ENCODE results near the gene TPSB2.
A peak's percentile ranks its signal among the peaks of the same experiment; 100 is the strongest.

The TPSB2 gene

DNA sequence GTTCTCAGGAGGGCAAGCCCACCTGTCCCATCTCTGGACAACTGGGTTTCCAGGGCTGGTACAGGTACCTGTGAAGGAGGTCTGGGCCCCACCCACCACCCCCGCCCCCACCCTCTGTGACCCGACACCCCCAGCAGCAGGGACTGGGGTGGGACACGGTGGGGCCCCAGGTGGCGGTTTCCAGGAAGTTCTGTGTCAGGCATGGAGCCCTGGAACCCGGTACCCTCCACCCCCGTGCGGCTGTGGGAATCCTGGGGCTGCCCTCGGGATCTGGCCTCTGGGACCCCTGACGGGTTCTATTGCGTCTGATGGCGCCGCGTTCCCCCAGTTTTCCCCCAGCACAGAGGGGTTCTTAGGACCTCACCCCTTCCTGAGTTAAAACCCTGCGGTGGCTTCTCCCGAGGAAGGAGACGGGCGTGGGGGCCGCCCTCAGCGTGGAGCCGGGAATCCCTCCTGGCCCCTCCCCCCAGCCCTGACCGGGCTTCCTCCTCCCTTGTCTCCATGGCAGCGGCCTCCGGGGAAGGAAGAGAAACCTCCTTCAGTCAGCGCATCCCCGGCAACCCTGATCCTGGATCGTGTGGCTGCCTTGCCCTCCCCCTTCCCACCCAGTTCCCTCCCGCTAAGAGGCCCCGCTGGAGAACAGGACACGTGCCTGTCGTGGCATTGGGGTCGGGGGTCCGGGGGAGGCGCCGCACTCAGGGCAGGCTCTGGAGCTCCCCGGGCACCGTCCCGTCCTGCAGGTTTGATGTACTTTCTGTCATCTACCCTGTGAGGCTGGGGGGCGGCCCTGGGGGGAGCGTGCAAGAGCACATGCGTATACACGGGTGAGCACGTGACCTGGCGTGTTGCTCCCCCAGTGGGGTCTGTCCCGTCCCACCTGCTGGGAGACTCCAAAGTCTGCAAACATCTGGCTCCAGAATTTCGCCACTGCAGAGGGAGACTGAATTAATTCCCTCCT is 46.8 kb downstream of the TPSB2 start:
- no peak overlapping the region for H3K9ac ChIP-seq (ENCODE audit: low read depth, low read length)
- H3K36me3 ChIP-seq (ENCODE audit: insufficient read depth, low read length): no peaks in the 10 kb centered on the region
- peak overlapping the region; percentile 78 for H3K4me2 ChIP-seq (ENCODE audit: low read length)
- no peaks in the 10 kb centered on the region for H3K9me3 ChIP-seq (replicated peaks; ENCODE audit: low read length)
- H3K4me3 ChIP-seq (ENCODE audit: low read length): no peak overlapping the region
- peaks cover 22% of the 10 kb centered on the region for H3K4me1 ChIP-seq (ENCODE audit: control insufficient read depth, insufficient read depth, low read length)
- H3K27me3 ChIP-seq (ENCODE audit: control insufficient read depth, insufficient read depth, low read length): peaks cover 27% of the 10 kb centered on the region

DNA sequence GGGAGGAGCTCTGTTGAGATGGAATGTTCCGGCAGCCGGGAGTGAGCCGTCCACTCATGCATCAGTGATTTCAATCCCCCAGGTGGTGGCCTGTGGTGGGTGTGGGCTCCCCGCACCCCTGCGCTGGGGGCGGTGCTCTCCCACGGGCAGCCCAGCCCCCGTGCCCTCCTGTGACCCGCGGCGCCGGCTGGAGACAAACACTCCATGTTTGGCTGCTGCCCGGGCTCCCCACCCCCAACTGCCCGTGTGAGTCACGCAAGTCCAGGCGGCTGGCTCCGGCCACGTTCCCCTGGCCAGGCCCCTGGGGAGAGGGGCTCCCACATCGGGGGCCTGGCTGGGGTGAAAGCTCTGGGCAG is 47.7 kb downstream of the TPSB2 start:
- Histone ChIP-seq H3K36me3 (ENCODE audit: insufficient read depth, low read length) (no peaks in the 10 kb centered on the region), H3K4me3 (ENCODE audit: low read length) (peak overlapping the region; percentile 52), H3K9ac (ENCODE audit: low read depth, low read length) (peak overlapping the region; percentile 35)

DNA sequence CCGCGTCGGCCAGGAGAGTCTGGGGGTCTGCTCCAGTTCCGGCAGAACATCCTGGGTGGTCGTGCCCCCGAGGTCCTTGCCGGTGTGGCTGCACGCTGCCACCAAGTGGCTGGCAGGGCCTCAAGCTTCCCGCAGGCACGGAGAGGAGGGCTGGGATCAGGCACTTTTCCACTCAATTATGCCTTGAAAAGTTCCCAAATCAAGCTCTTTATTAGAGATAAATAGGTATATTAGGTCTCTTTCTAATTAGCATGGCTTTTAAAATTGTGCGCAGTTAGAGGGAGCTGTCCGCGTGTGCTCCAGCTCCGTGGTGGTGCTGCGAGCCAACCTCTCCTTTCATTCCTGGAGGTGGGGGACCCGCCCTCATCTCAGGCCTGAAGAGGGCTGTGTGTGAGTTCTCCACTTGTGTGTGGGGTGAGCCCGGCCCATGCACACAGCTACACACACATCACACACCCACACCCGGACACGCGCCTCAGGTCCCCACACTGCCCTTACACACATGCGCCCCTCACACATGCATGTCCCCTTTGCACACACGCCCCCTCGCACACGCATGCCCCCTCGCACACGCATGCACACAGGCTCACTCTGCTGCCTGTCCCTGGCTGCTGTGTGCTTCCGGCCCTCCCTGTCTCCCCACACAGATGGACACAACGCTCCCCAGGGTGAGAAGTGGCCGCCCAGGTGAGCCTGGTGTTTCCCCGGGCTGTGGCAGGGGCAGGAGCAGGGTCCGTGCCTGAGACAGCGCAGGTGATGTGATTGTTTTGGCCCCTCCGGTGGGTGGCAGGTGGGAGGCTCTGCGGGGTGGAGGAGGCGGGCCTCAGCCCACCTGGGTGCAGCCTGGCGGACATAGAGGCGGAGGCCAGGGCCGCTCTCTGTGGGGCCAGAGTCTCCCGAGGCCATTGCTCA is 48.3 kb downstream of the TPSB2 start:
- H3K4me2 ChIP-seq (ENCODE audit: low read length): peak overlapping the region; percentile 78
- H3K9ac ChIP-seq (ENCODE audit: low read depth, low read length): no peak overlapping the region
- no peaks in the 10 kb centered on the region for H3K36me3 ChIP-seq (ENCODE audit: insufficient read depth, low read length)
- peaks cover 22% of the 10 kb centered on the region for H3K4me1 ChIP-seq (ENCODE audit: control insufficient read depth, insufficient read depth, low read length)
- H3K4me3 ChIP-seq (ENCODE audit: low read length): peak overlapping the region; percentile 52
- H3K27me3 ChIP-seq (ENCODE audit: control insufficient read depth, insufficient read depth, low read length): peaks cover 28% of the 10 kb centered on the region
- H3K9me3 ChIP-seq (replicated peaks; ENCODE audit: low read length): no peaks in the 10 kb centered on the region

More for the DNA sequence above, 47.7 kb downstream of the TPSB2 start:
- Histone ChIP-seq H3K4me1 (ENCODE audit: control insufficient read depth, insufficient read depth, low read length) (peaks cover 22% of the 10 kb centered on the region), H3K9me3 (replicated peaks; ENCODE audit: low read length) (no peaks in the 10 kb centered on the region), H3K4me2 (ENCODE audit: low read length) (peak overlapping the region; percentile 78), H3K27me3 (ENCODE audit: control insufficient read depth, insufficient read depth, low read length) (peaks cover 23% of the 10 kb centered on the region)

DNA sequence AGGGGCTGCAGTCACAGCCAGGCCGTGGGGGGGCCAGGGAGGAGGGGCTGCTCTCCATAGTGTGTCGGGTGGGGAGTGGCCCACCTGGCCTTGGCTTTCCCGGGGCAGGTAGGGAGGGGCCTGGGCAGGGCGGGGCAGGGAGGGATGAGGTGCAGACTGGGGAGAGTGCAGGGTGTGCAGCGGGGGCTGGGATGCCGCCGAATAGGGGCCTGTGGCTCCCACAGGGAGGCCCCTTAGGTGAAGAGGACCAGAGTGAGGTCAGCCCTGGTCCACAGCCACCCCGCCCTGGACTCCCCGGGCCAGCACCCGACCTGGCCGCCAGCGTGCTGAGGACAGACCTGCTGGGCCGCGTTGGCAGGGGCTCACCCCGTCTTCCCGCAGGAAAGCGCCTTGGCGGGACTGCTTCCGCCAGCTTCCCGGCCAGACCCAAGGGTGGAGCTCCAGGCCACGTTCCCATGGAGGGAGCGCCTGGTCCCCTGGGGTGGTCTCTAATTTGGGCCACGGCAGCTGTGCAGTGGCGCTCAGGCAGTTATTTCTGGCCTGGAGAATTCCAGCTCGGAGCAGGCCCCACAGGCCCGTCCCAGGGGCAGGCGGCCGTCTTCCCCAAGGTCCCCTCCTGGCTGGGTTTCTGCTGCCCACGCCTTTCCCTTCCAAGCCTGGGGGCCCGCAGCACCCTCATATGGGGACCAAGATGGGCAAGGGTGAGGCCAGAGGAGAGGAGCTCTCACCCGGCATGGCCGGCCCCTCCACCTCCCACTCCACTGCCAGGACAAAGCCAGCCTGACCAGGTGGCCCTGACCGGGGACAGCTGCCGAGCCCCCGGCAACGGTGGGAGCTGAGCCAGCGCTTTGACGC is 49.2 kb downstream of the TPSB2 start:
- H3K27me3 ChIP-seq (ENCODE audit: control insufficient read depth, insufficient read depth, low read length): peaks cover 35% of the 10 kb centered on the region

More for the DNA sequence above, 49.2 kb downstream of the TPSB2 start:
- Histone ChIP-seq H3K36me3 (ENCODE audit: insufficient read depth, low read length) (no peaks in the 10 kb centered on the region), H3K9me3 (replicated peaks; ENCODE audit: low read length) (no peaks in the 10 kb centered on the region), H3K9ac (ENCODE audit: low read depth, low read length) (no peak overlapping the region), H3K4me3 (ENCODE audit: low read length) (no peak overlapping the region), H3K4me2 (ENCODE audit: low read length) (no peak overlapping the region), H3K4me1 (ENCODE audit: control insufficient read depth, insufficient read depth, low read length) (peaks cover 22% of the 10 kb centered on the region)

Measured in skeletal muscle satellite cell (primary cell).